Muscle layer of duodenum (tissue), 2 donors: ENCODE measurements around the gene PPM1G.
A peak's percentile ranks its signal among the peaks of the same experiment; 100 is the strongest.

Experiments used
- H3K27ac ChIP-seq: one replicate; pipeline ENCODE4 v1.7.0; 2013; ENCODE audit warnings: mild to moderate bottlenecking, low read length
- H3K27me3 ChIP-seq: one replicate; pipeline ENCODE4 v1.7.0; 2013; ENCODE audit warnings: low read depth, mild to moderate bottlenecking, control low read depth, low read length
- H3K36me3 ChIP-seq, 2 donors: one replicate each; pipeline ENCODE4 v1.7.0; 2013; ENCODE audit warnings: low read length in 2 of 2, control low read depth in 1 of 2, mild to moderate bottlenecking in 1 of 2; ENCODE audit not compliant: insufficient read depth in 2 of 2, control insufficient read depth in 1 of 2
- H3K4me1 ChIP-seq, 2 donors: one replicate each; pipeline ENCODE4 v1.7.0; 2013; ENCODE audit warnings: low read length in 2 of 2, mild to moderate bottlenecking in 2 of 2, control low read depth in 1 of 2, moderate library complexity in 1 of 2; ENCODE audit not compliant: insufficient read depth in 2 of 2, control insufficient read depth in 1 of 2
- H3K4me3 ChIP-seq, 2 donors: one replicate each; pipeline ENCODE4 v1.7.0; 2013; ENCODE audit warnings: low read length in 2 of 2, low read depth in 1 of 2, mild to moderate bottlenecking in 1 of 2
- H3K9me3 ChIP-seq, 2 donors: one replicate each; pipeline ENCODE4 v1.7.0; 2013; ENCODE audit warnings: low read length in 2 of 2, control low read depth in 1 of 2, mild to moderate bottlenecking in 1 of 2; ENCODE audit not compliant: control insufficient read depth in 1 of 2
- donor health status: healthy.

PPM1G gene

GRCh38 chr2:27408601-27409320 is 630 bp downstream of the PPM1G start:
- H3K27ac ChIP-seq: peak overlapping the region; percentile 56
- peaks cover 0 to 4% of the 10 kb centered on the region in 2 donors for H3K36me3 ChIP-seq
- no peaks in the 10 kb centered on the region for H3K27me3 ChIP-seq
- no peaks in the 10 kb centered on the region for H3K9me3 ChIP-seq
- H3K4me1 ChIP-seq: peaks cover 7 to 13% of the 10 kb centered on the region in 2 donors
- H3K4me3 ChIP-seq: peak overlapping the region; percentile 87 to 99

- Histone ChIP-seq H3K4me3 (peak overlapping the region; percentile 87 to 99), H3K9me3 (no peaks in the 10 kb centered on the region), H3K27ac (no peak overlapping the region), H3K27me3 (no peaks in the 10 kb centered on the region), H3K4me1 (peaks cover 7 to 13% of the 10 kb centered on the region in 2 donors), H3K36me3 (peaks cover 0 to 4% of the 10 kb centered on the region in 2 donors)
These were observed 1.4 kb downstream of the PPM1G start for GRCh38 chr2:27407798-27408491.

GRCh38 chr2:27400348-27401135 is 8.8 kb downstream of the PPM1G start:
- Histone ChIP-seq H3K27me3 (no peaks in the 10 kb centered on the region), H3K4me3 (no peak overlapping the region), H3K9me3 (no peaks in the 10 kb centered on the region), H3K36me3 (peaks cover 0 to 4% of the 10 kb centered on the region in 2 donors), H3K27ac (no peak overlapping the region), H3K4me1 (no peaks in the 10 kb centered on the region)

GRCh38 chr2:27398962-27399361 is 10.4 kb downstream of the PPM1G start:
- Histone ChIP-seq H3K36me3 (no peaks in the 10 kb centered on the region), H3K27me3 (no peaks in the 10 kb centered on the region), H3K4me3 (no peak overlapping the region), H3K9me3 (no peaks in the 10 kb centered on the region), H3K27ac (no peak overlapping the region), H3K4me1 (no peaks in the 10 kb centered on the region)

- Histone ChIP-seq H3K4me1 (no peaks in the 10 kb centered on the region), H3K27me3 (no peaks in the 10 kb centered on the region), H3K4me3 (no peak overlapping the region), H3K27ac (no peak overlapping the region), H3K36me3 (peaks cover 0 to 4% of the 10 kb centered on the region in 2 donors), H3K9me3 (no peaks in the 10 kb centered on the region)
These were observed 16.2 kb downstream of the PPM1G start for GRCh38 chr2:27393225-27393624.

GRCh38 chr2:27390822-27391679 is 18.3 kb downstream of the PPM1G start:
- Histone ChIP-seq H3K4me1 (no peaks in the 10 kb centered on the region), H3K36me3 (peaks cover 3 to 4% of the 10 kb centered on the region in 2 donors), H3K27me3 (no peaks in the 10 kb centered on the region), H3K27ac (no peak overlapping the region), H3K9me3 (no peaks in the 10 kb centered on the region), H3K4me3 (no peak overlapping the region)

GRCh38 chr2:27381577-27382181 is 27.7 kb downstream of the PPM1G start:
- no peak overlapping the region for H3K4me3 ChIP-seq
- H3K27me3 ChIP-seq: no peaks in the 10 kb centered on the region
- H3K9me3 ChIP-seq: no peaks in the 10 kb centered on the region
- H3K27ac ChIP-seq: no peak overlapping the region
- peaks cover 45 to 65% of the 10 kb centered on the region in 2 donors for H3K36me3 ChIP-seq
- H3K4me1 ChIP-seq: peaks cover 6 to 20% of the 10 kb centered on the region in 2 donors

- Histone ChIP-seq H3K36me3 (peaks cover 48 to 73% of the 10 kb centered on the region in 2 donors), H3K27ac (peak within 1 kb of the TSS; percentile 93), H3K27me3 (no peaks in the 10 kb centered on the region), H3K9me3 (no peaks in the 10 kb centered on the region), H3K4me3 (peak within 1 kb of the TSS; percentile 67 to 75), H3K4me1 (peaks cover 6 to 20% of the 10 kb centered on the region in 2 donors)
These were observed 28.5 kb downstream of the PPM1G start, which contains the start of gene ZNF513 for GRCh38 chr2:27380626-27381545. Gene ZNF513, minus strand, starts transcription at chr2:27380734. Its CDS starts 208 bp downstream, at chr2:27380526.

GRCh38 chr2:27379836-27380625 is 29.4 kb downstream of the PPM1G start:
- H3K36me3 ChIP-seq: peaks cover 55 to 74% of the 10 kb centered on the region in 2 donors
- peaks cover 6 to 20% of the 10 kb centered on the region in 2 donors for H3K4me1 ChIP-seq
- peak overlapping the region; percentile 67 to 75 for H3K4me3 ChIP-seq
- peak overlapping the region; percentile 93 for H3K27ac ChIP-seq
- no peaks in the 10 kb centered on the region for H3K27me3 ChIP-seq
- no peaks in the 10 kb centered on the region for H3K9me3 ChIP-seq
